Esophagus muscularis mucosa (tissue), 4 donors: Measurements from ENCODE around the gene VPS41.

Source experiments
- CTCF ChIP-seq, 3 experiments: fragments of 200-600 bp in 2 of 3; fragments of 450-650 bp in 1 of 3; sonication (generic) in 2 of 3; IDR thresholded peaks; one replicate each; pipeline ENCODE4 v1.5.1; 2017 to 2019; ENCODE audit warnings: antibody characterized with exemption in 3 of 3, mild to moderate bottlenecking in 2 of 3, moderate library complexity in 1 of 3
- EP300 ChIP-seq: sonication (generic); formaldehyde crosslinking; IDR thresholded peaks from one replicate; pipeline ENCODE4 v1.6.1; 2017; ENCODE audit warnings: antibody characterized with exemption
- POLR2AphosphoS5 ChIP-seq, 2 donors: sonication (generic); formaldehyde crosslinking; IDR thresholded peaks; one replicate each; pipeline ENCODE4 v1.6.1; 2017; ENCODE audit warnings: antibody characterized with exemption in 2 of 2

GRCh38 chr7:38830826-38831225 lies 78.2 kb downstream of the VPS41 start:
- TF ChIP-seq CTCF (IDR thresholded peaks at IDR 0.05) (no peak), POLR2AphosphoS5 (IDR thresholded peaks at IDR 0.05) (no peak), EP300 (no peak)
